GM12875 (cell line): ENCODE measurements around the gene TMEM121.
A peak's percentile ranks its signal among the peaks of the same experiment; 100 is the strongest.
"Not testable (repeated sequence)": the region's sequence is repeated elsewhere in the genome, so short reads cannot be mapped to it uniquely, and the experiment has no call there.

Experiments used
- H3K4me3 ChIP-seq: one replicate; pipeline ENCODE4 v1.5.1; 2011; ENCODE audit warnings: low read depth, low read length, control low read depth
- TF ChIP-seq, protein P1 (sequence below): IDR thresholded peaks from 2 replicates; pipeline ENCODE4 v1.5.1; 2011; ENCODE audit warnings: low read depth, mild to moderate bottlenecking, control low read depth, inconsistent platforms, low read length, moderate library complexity, borderline replicate concordance; ENCODE audit not compliant: insufficient read depth

TMEM121 gene

DNA sequence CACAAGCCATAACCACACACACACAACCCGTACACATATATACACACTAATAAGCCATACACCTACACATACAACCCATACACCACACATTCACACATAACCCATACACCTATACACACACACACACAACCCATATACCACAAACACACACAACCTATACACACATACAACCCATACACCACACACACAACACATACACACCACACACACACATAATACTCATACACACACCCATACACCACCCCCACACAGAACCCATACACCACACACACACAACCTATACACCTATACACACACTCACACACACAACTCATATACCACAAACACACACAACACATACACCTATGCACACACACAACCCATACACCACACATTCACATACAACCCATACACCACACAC lies 44.1 kb downstream of the TMEM121 start:
- TF ChIP-seq, protein P1, sequence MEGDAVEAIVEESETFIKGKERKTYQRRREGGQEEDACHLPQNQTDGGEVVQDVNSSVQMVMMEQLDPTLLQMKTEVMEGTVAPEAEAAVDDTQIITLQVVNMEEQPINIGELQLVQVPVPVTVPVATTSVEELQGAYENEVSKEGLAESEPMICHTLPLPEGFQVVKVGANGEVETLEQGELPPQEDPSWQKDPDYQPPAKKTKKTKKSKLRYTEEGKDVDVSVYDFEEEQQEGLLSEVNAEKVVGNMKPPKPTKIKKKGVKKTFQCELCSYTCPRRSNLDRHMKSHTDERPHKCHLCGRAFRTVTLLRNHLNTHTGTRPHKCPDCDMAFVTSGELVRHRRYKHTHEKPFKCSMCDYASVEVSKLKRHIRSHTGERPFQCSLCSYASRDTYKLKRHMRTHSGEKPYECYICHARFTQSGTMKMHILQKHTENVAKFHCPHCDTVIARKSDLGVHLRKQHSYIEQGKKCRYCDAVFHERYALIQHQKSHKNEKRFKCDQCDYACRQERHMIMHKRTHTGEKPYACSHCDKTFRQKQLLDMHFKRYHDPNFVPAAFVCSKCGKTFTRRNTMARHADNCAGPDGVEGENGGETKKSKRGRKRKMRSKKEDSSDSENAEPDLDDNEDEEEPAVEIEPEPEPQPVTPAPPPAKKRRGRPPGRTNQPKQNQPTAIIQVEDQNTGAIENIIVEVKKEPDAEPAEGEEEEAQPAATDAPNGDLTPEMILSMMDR = no peak
- H3K4me3 ChIP-seq = no peak overlapping the region

DNA sequence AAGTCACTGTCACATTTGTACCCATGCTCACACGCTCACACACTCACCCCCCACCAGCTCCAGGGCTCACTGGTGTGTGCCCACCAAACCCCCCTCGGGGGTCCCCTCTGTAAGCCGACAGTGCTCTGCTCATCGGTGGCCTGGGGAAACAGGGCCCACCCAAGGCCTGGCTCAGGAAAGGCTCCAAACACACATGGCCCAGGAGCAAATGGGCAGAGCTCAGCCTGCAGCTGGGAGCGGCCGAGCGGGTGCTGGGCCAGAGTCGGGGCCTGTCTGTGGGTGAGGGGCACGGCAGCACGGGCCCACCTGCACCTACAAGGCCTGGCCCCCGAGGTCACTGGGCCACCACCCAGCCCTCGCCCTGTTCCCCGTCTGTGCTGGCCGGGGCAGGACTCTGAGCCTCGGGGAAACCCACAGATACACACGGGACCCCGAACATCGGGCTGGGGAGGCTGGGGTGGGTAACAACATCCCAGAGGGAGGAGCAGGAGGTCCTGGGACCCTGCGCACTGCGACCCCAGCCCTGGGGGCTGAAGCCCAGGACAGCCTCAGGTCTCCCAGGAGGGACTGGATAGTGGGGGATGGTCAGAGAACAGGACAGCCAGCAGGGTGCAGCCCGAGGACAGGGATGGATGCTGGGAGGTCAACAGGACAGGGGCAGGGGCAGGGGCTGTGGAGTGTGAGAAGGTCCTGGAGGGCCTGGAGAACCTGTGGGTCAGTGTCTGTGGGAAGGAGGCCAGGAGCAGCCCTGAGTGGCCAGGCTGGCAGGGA lies 45.0 kb downstream of the TMEM121 start:
- H3K4me3 ChIP-seq = not testable (repeated sequence)

- H3K4me3 ChIP-seq = not testable (repeated sequence)
Measured at GRCh38 chr14:105572063-105572462, 45.7 kb downstream of the TMEM121 start.

DNA sequence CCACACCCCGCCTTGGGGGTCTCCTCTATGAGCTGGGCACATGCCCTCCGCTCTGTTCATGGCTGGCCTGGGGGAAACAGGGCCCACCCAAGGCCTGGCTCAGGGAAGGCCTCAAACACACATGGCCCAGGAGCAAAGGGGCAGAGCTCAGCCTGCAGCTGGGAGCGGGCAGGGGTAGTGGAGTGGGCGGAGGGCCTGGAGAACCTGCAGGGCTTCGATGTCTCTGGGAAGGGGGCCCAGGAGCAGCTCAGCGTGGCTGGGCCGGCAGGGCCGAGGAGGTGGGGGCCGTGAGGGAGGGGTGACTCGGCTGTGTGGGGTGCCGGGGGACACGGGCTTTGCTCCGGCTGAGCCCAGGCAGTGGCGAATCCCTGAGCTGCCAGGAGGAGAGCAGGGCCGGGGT lies 47.5 kb downstream of the TMEM121 start:
- H3K4me3 ChIP-seq = not testable (repeated sequence)

DNA sequence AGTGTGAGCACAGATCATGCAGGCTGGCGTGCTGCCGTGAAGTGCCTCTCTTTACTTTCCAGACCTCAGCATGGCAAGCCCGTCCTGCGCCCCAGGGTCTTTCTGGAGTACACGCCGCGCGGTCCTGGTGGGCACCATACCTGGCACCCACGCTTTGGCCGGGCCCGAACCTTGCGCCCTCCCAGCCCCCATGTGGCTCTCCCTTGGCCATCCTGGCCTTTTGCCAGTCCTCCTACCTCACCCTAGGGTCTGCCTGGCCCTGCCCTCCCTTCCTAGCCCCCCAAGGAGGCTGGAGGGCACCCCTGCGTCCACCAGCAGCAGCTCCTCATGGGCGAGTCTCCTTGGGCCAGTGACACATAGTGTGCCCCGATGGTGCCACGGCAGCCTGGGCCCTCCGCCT lies 48.0 kb downstream of the TMEM121 start:
- not testable (repeated sequence) for H3K4me3 ChIP-seq

DNA sequence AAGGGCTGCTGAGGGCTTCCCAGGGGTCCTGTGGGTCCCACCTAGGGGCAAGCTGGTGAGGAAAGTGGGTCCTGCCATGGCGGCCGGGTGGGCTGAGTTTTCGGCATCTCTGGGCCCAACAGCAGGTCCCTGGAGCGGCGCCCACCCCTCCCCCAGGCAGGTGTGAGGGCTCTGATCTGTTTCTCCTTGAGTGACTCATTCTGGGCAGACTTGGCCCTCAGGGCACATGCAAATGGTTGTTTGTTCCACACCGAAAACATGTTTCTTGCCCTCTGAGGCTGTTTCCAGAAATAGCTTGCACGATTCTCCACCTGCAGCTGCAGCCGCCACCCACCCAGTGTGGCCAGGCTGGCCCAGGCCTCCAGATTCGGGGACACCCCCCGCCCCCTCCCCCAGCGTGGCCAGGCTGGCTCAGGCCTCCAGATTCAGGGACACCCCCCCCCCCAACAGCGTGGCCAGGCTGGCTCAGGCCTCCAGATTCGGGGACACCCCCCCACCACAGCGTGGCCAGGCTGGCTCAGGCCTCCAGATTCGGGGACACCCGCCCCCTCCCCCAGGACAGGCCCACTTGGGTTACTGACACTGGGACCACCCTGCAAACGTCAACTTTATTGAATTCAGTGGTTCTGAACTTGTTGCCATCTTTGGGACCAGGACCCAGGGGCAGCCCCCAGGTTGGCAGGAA lies 48.8 kb downstream of the TMEM121 start:
- not testable (repeated sequence) for H3K4me3 ChIP-seq

DNA sequence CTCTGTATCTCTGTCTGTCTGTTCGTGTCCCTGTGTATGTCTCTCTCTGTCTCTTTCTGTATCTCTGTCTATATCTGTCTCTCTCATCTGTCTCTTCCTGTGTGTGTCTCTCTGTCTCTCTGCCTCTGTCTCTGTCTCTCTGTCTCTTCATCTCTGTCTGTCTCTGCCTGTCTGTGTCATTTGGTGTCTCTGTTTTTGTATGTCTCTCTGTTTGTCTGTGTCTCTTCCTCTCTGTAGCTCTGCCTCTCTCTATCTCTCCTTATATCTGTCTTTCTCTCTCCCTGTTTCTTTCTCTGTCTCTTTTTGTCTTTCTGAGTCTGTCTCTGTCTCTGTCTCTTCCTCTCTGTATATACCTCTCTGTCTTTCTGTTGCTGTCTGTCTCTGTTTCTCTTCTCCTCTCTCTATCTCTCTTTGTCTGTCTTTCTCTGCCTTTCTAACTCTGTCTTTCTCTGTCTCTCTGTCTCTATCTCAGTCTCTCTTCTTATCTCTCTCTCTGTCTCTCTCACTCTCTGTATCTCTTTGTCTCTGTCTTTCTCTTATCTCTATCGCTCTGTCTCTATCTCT lies 50.2 kb downstream of the TMEM121 start:
- H3K4me3 ChIP-seq = no peak overlapping the region
- TF ChIP-seq, protein P1 = no peak

- H3K4me3 ChIP-seq = peak overlapping the region; percentile 1
- TF ChIP-seq, protein P1 = no peak
Measured at GRCh38 chr14:105577314-105577861, 51.0 kb downstream of the TMEM121 start.

- TF ChIP-seq, protein P1 = no peak
- H3K4me3 ChIP-seq = no peak overlapping the region
Measured at GRCh38 chr14:105578070-105578469, 51.7 kb downstream of the TMEM121 start.

- H3K4me3 ChIP-seq = not testable (repeated sequence)
Measured at GRCh38 chr14:105579221-105579620, 52.8 kb downstream of the TMEM121 start.
